Breast epithelium (tissue), 4 donors: ENCODE data around the gene BRI3. TPM values are rescaled to one million over a fixed set of nuclear protein-coding genes. Genes with fewer than 3 reads are reported as not detected.

Experiments
- DNase-seq, 2 donors: peaks; one replicate each; pipeline ENCODE4 v3.0.0-alpha.2; 2019; ENCODE audit warnings: low spot score in 2 of 2
- H3K27ac ChIP-seq, 2 donors: fragments of 200-600 bp; sonication (generic) in 1 of 2; one replicate each; pipeline ENCODE4 v1.5.1; 2016 to 2019; ENCODE audit warnings: mild to moderate bottlenecking in 1 of 2
- H3K27me3 ChIP-seq, 2 donors: fragments of 200-600 bp; sonication (generic) in 1 of 2; one replicate each; pipeline versions ENCODE4 v1.5.1 to v1.6.0; 2017 to 2019; ENCODE audit warnings: control low read depth in 1 of 2, mild to moderate bottlenecking in 1 of 2
- H3K36me3 ChIP-seq: fragments of 200-600 bp; one replicate; pipeline ENCODE4 v1.5.1; 2019
- H3K4me1 ChIP-seq, 2 donors: fragments of 200-600 bp; sonication (generic); one replicate each; pipeline ENCODE4 v1.5.1; 2016 to 2019; ENCODE audit warnings: control low read depth in 1 of 2
- H3K4me3 ChIP-seq, 3 donors: fragments of 200-600 bp; sonication (generic); 1 replicate in 2 of 3; 2 replicates in 1 of 3; pipeline ENCODE4 v1.5.1; 2016 to 2019; ENCODE audit warnings: mild to moderate bottlenecking in 3 of 3, moderate library complexity in 2 of 3
- H3K9me3 ChIP-seq, 2 donors: fragments of 200-600 bp; sonication (generic) in 1 of 2; one replicate each; pipeline ENCODE4 v1.5.1; 2016 to 2019; ENCODE audit warnings: control low read depth in 1 of 2
- CTCF ChIP-seq, 3 donors: fragments of 450-650 bp; IDR thresholded peaks; one replicate each; pipeline ENCODE4 v1.5.1; 2016 to 2017; ENCODE audit warnings: antibody characterized with exemption in 3 of 3, mild to moderate bottlenecking in 3 of 3, moderate library complexity in 3 of 3
- POLR2A ChIP-seq: fragments of 450-650 bp; IDR thresholded peaks from one replicate; pipeline ENCODE4 v1.6.1; 2016; ENCODE audit warnings: antibody characterized with exemption, mild to moderate bottlenecking, moderate library complexity
- POLR2AphosphoS5 ChIP-seq, 3 donors: sonication (generic); formaldehyde crosslinking; IDR thresholded peaks; one replicate each; pipeline ENCODE4 v1.6.1; 2017; ENCODE audit warnings: antibody characterized with exemption in 3 of 3
- intact Hi-C: fragments of 100-400 bp; cut with DNase I; formaldehyde crosslinking; loops from one replicate; pipeline ENCODE4 v1.15.1; 2023; ENCODE audit warnings: low total_unique reads
- total RNA-seq, 3 donors: library from RNA; depleted of rRNA; stranded (reverse); fragments of >200 nt; gene quantifications; one replicate each; pipeline ENCODE4 v1.1.0, GENCODE V29; 2016

The BRI3 gene
- total RNA-seq, 3 donors from 2014 or later: 38.8 to 85.5 (median 56.4) TPM

- Histone ChIP-seq H3K27me3 (no peaks in the 10 kb centered on the region), H3K4me1 (peaks cover 0 to 13% of the 10 kb centered on the region in 2 donors), H3K4me3 (no peak overlapping the region), H3K36me3 (no peaks in the 10 kb centered on the region), H3K27ac (no peak overlapping the region), H3K9me3 (no peaks in the 10 kb centered on the region)
- TF ChIP-seq CTCF (IDR thresholded peaks at IDR 0.05) (no peak), POLR2AphosphoS5 (IDR thresholded peaks at IDR 0.05) (no peak), POLR2A (no peak)
- DNase-seq: no peak
- intact Hi-C loops: no loop called here
These were observed 33.3 kb upstream of the BRI3 start for GRCh38 chr7:98248156-98248555.

GRCh38 chr7:98249106-98249505 lies 32.4 kb upstream of the BRI3 start:
- no peak for DNase-seq
- TF ChIP-seq POLR2A: no peak
- no peak for TF ChIP-seq CTCF (IDR thresholded peaks at IDR 0.05)
- TF ChIP-seq POLR2AphosphoS5 (IDR thresholded peaks at IDR 0.05): no peak
- Histone ChIP-seq H3K27ac (peak overlapping the region; percentile 5 to 6), H3K9me3 (no peaks in the 10 kb centered on the region), H3K4me1 (peaks cover 0 to 17% of the 10 kb centered on the region in 2 donors), H3K4me3 (no peak overlapping the region), H3K36me3 (no peaks in the 10 kb centered on the region), H3K27me3 (no peaks in the 10 kb centered on the region)
- intact Hi-C loops: no loop called here

GRCh38 chr7:98250789-98251188 lies 30.7 kb upstream of the BRI3 start:
- H3K27me3 ChIP-seq: no peaks in the 10 kb centered on the region
- H3K4me1 ChIP-seq: peaks cover 0 to 17% of the 10 kb centered on the region in 2 donors
- H3K27ac ChIP-seq: peak overlapping the region; percentile 83 to 88
- DNase-seq: no peak
- peak overlapping the region in 2 of 3 donors; percentile 91 to 92 for H3K4me3 ChIP-seq
- intact Hi-C loops: no loop called here
- H3K9me3 ChIP-seq: no peaks in the 10 kb centered on the region
- no peaks in the 10 kb centered on the region for H3K36me3 ChIP-seq
- no peak for TF ChIP-seq CTCF (IDR thresholded peaks at IDR 0.05)
- no peak for TF ChIP-seq POLR2A
- no peak for TF ChIP-seq POLR2AphosphoS5 (IDR thresholded peaks at IDR 0.05)

- Histone ChIP-seq H3K27me3 (no peaks in the 10 kb centered on the region), H3K27ac (peak overlapping the region; percentile 83 to 88), H3K4me3 (peak overlapping the region; percentile 76 to 92 (median 91)), H3K9me3 (no peaks in the 10 kb centered on the region), H3K36me3 (no peaks in the 10 kb centered on the region), H3K4me1 (peaks cover 0 to 17% of the 10 kb centered on the region in 2 donors)
- no peak for TF ChIP-seq CTCF (IDR thresholded peaks at IDR 0.05)
- TF ChIP-seq POLR2A: no peak
- no peak for TF ChIP-seq POLR2AphosphoS5 (IDR thresholded peaks at IDR 0.05)
- intact Hi-C loops: no loop called here
- no peak for DNase-seq
These were observed 30.3 kb upstream of the BRI3 start for GRCh38 chr7:98251231-98251600.

GRCh38 chr7:98251601-98252424 lies 29.7 kb upstream of the BRI3 start, which contains the start of gene TECPR1:
TECPR1 (minus strand) TSS chr7:98252232; CDS start chr7:98246146, 6,086 bp downstream.
- intact Hi-C loops: no loop called here
- peak within 1 kb of the TSS; percentile 76 to 92 (median 91) for H3K4me3 ChIP-seq
- H3K27ac ChIP-seq: peak within 1 kb of the TSS; percentile 83 to 88
- TF ChIP-seq POLR2AphosphoS5 (IDR thresholded peaks at IDR 0.05) (peak; percentile 53 to 70 (median 60)), CTCF (IDR thresholded peaks at IDR 0.05) (no peak)
- peaks cover 0 to 17% of the 10 kb centered on the region in 2 donors for H3K4me1 ChIP-seq
- peak; percentile 92 to 95 for DNase-seq
- no peaks in the 10 kb centered on the region for H3K36me3 ChIP-seq
- no peaks in the 10 kb centered on the region for H3K27me3 ChIP-seq
- no peaks in the 10 kb centered on the region for H3K9me3 ChIP-seq
